ENCODE data around the gene BCO1.

DNA sequence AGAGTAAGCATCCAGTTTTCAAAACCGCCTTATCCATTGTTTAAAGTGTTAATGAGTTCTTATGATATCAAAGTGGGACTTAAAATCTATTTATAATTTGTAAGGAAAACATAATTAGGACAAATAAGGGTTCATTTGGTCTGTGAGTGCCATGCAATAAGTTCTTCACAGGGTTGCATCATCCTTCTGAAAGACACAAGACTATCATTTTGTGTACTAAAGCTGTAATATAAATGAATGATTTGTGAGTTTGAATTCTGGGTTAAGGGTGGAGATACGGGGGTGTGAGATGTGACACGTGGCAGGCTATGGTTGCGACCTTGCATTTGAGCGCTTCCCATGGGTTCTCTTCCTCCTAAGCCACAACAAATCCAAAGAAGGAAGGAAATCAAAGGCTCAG, 83.0 kb downstream of the BCO1 start:
- TF ChIP-seq, protein P1, sequence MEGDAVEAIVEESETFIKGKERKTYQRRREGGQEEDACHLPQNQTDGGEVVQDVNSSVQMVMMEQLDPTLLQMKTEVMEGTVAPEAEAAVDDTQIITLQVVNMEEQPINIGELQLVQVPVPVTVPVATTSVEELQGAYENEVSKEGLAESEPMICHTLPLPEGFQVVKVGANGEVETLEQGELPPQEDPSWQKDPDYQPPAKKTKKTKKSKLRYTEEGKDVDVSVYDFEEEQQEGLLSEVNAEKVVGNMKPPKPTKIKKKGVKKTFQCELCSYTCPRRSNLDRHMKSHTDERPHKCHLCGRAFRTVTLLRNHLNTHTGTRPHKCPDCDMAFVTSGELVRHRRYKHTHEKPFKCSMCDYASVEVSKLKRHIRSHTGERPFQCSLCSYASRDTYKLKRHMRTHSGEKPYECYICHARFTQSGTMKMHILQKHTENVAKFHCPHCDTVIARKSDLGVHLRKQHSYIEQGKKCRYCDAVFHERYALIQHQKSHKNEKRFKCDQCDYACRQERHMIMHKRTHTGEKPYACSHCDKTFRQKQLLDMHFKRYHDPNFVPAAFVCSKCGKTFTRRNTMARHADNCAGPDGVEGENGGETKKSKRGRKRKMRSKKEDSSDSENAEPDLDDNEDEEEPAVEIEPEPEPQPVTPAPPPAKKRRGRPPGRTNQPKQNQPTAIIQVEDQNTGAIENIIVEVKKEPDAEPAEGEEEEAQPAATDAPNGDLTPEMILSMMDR (IDR thresholded peaks at IDR 0.05; ENCODE audit: low read length): no peak
- no peak for TF ChIP-seq EZH2 (IDR thresholded peaks at IDR 0.05; ENCODE audit: borderline replicate concordance, low read length)
